ENCODE results near the gene GNB3. TPM values are rescaled to one million over a fixed set of nuclear protein-coding genes. Genes with fewer than 3 reads are reported as not detected.
"Not testable (repeated sequence)": the region's sequence is repeated elsewhere in the genome, so short reads cannot be mapped to it uniquely, and the experiment has no call there.

The GNB3 gene
- total RNA-seq, 4 donors from 2014 or later = 0.39 to 3.0 (median 2.1) TPM

GRCh38 chr12:6891646-6892001 is 50.9 kb downstream of the GNB3 start:
- WGBS, 2 donors = 87 to 91% methylated on average over 5 of the region's 5 CpGs
- Histone ChIP-seq H3K4me1 (peaks cover 6 to 23% of the 10 kb centered on the region in 2 donors), H3K27me3 (no peaks in the 10 kb centered on the region), H3K4me3 (replicated peaks in 1 of 3) (peak overlapping the region in 2 of 3 donors; percentile 29 to 55), H3K9me3 (no peaks in the 10 kb centered on the region), H3K27ac (peak overlapping the region; percentile 81 to 87 (median 86)), H3K36me3 (no peaks in the 10 kb centered on the region)
- DNase-seq = no peak
- intact Hi-C loops (cut with DNase I) = no loop called here
- TF ChIP-seq POLR2A (IDR thresholded peaks at IDR 0.05) = no peak
- TF ChIP-seq CTCF (IDR thresholded peaks at IDR 0.05) = no peak

GRCh38 chr12:6892683-6893082 is 52.0 kb downstream of the GNB3 start:
- H3K27ac ChIP-seq; intact Hi-C loops (cut with DNase I); H3K4me3 ChIP-seq (replicated peaks in 1 of 3); H3K9me3 ChIP-seq; H3K27me3 ChIP-seq; DNase-seq; H3K36me3 ChIP-seq: not testable (repeated sequence)
- 94 to 95% methylated on average over 3 of the region's 3 CpGs for WGBS, 2 donors
- peaks cover 6 to 16% of the 10 kb centered on the region in 2 donors for H3K4me1 ChIP-seq

GRCh38 chr12:6894321-6894720 is 53.6 kb downstream of the GNB3 start:
- no peak for DNase-seq
- no peaks in the 10 kb centered on the region for H3K27me3 ChIP-seq
- intact Hi-C loops (cut with DNase I) = no loop called here
- H3K9me3 ChIP-seq = no peaks in the 10 kb centered on the region
- H3K4me3 ChIP-seq (replicated peaks in 1 of 3) = no peak overlapping the region
- peaks cover 6 to 17% of the 10 kb centered on the region in 2 donors for H3K4me1 ChIP-seq
- 84 to 85% methylated on average over 3 of the region's 3 CpGs for WGBS, 2 donors
- TF ChIP-seq POLR2A (IDR thresholded peaks at IDR 0.05) = no peak
- no peak for TF ChIP-seq CTCF (IDR thresholded peaks at IDR 0.05)
- no peaks in the 10 kb centered on the region for H3K36me3 ChIP-seq
- H3K27ac ChIP-seq = no peak overlapping the region

Other genes starting within 250 kb of the GNB3 start
- 100 to 1,000 TPM; 152 to 337 (median 263) TPM for gene CHD4, start 233.5 kb upstream of the GNB3 start, total RNA-seq
- 1 to 10 TPM in 3 of 4 donors, under 1 TPM in 1; 0.78 to 8.1 (median 3.5) TPM for gene LPAR5, start 205.0 kb upstream of the GNB3 start, total RNA-seq
- 10 to 100 TPM in 2 of 4 donors, 1 to 10 TPM in 2; 8.9 to 11.4 (median 10.4) TPM for gene ACRBP, start 193.5 kb upstream of the GNB3 start, total RNA-seq
- gene ING4, start 177.8 kb upstream of the GNB3 start, total RNA-seq = 10 to 100 TPM; 52.7 to 85.1 (median 67.2) TPM
- gene ZNF384, start 151.6 kb upstream of the GNB3 start, total RNA-seq = 10 to 100 TPM; 41.9 to 72.8 (median 53.1) TPM
- gene PIANP, start 140.1 kb upstream of the GNB3 start, total RNA-seq = under 1 TPM in 2 of 4 donors, not detected in 2; 0.11 to 0.39 TPM
- gene COPS7A, start 116.9 kb upstream of the GNB3 start, total RNA-seq = 10 to 100 TPM; 44.5 to 86.7 (median 63.1) TPM
- gene MLF2, start 87.8 kb upstream of the GNB3 start, total RNA-seq = 100 to 1,000 TPM; 110 to 253 (median 196) TPM
- gene PTMS, start 74.6 kb upstream of the GNB3 start, total RNA-seq = 100 to 1,000 TPM in 2 of 4 donors, 10 to 100 TPM in 2; 60.0 to 186 (median 103) TPM
- gene LAG3, start 68.4 kb upstream of the GNB3 start, total RNA-seq = under 1 TPM in 1 of 4 donors, not detected in 3; 0.13 TPM
- gene CD4, start 51.4 kb upstream of the GNB3 start, total RNA-seq = 1 to 10 TPM; 3.5 to 8.1 (median 3.9) TPM
- gene GPR162, start 19.1 kb upstream of the GNB3 start, total RNA-seq = 1 to 10 TPM in 1 of 4 donors, under 1 TPM in 3; 0.34 to 1.1 (median 0.56) TPM
- gene P3H3, start 12.5 kb upstream of the GNB3 start, total RNA-seq = 10 to 100 TPM; 13.6 to 27.9 (median 20.3) TPM
- gene CDCA3, start 10.4 kb downstream of the GNB3 start, total RNA-seq = 1 to 10 TPM in 2 of 4 donors, under 1 TPM in 2; 0.73 to 1.3 (median 0.90) TPM
- gene USP5, start 11.2 kb downstream of the GNB3 start, total RNA-seq = 10 to 100 TPM; 34.7 to 68.6 (median 58.9) TPM
- 100 to 1,000 TPM; 363 to 700 (median 468) TPM for gene TPI1, start 26.6 kb downstream of the GNB3 start, total RNA-seq
- 10 to 100 TPM; 16.3 to 35.0 (median 25.6) TPM for gene SPSB2, start 32.4 kb downstream of the GNB3 start, total RNA-seq
- 10 to 100 TPM in 3 of 4 donors, 1 to 10 TPM in 1; 8.7 to 16.4 (median 13.0) TPM for gene LRRC23, start 63.9 kb downstream of the GNB3 start, total RNA-seq
- gene ENO2, start 73.7 kb downstream of the GNB3 start, total RNA-seq = 10 to 100 TPM; 13.0 to 25.3 (median 19.8) TPM
- gene ATN1, start 87.0 kb downstream of the GNB3 start, total RNA-seq = 100 to 1,000 TPM in 1 of 4 donors, 10 to 100 TPM in 3; 53.3 to 100 (median 84.9) TPM
- not detected for gene RNU7-1, start 102.9 kb downstream of the GNB3 start, total RNA-seq
- 100 to 1,000 TPM; 344 to 666 (median 383) TPM for gene C12orf57, start 103.1 kb downstream of the GNB3 start, total RNA-seq
- gene PTPN6, start 110.4 kb downstream of the GNB3 start, total RNA-seq = 10 to 100 TPM; 21.7 to 32.3 (median 31.4) TPM
- gene PHB2, start 129.7 kb downstream of the GNB3 start, total RNA-seq = 100 to 1,000 TPM; 153 to 284 (median 220) TPM
- 10 to 100 TPM; 19.9 to 53.1 (median 45.6) TPM for gene EMG1, start 130.0 kb downstream of the GNB3 start, total RNA-seq
- 10 to 100 TPM; 45.1 to 68.4 (median 58.5) TPM for gene LPCAT3, start 177.6 kb downstream of the GNB3 start, total RNA-seq
- 100 to 1,000 TPM; 137 to 470 (median 255) TPM for gene C1S, start 219.8 kb downstream of the GNB3 start, total RNA-seq

Measured in thyroid gland (tissue), 4 donors.